GM10847 (cell line): ENCODE data around the gene PTGER2.

ENCODE experiments used
- POLR2A ChIP-seq: IDR thresholded peaks from 2 replicates; pipeline ENCODE4 v1.6.1; 2011; ENCODE audit not compliant: insufficient read length; ENCODE audit errors: extremely low read depth

Gene PTGER2

DNA sequence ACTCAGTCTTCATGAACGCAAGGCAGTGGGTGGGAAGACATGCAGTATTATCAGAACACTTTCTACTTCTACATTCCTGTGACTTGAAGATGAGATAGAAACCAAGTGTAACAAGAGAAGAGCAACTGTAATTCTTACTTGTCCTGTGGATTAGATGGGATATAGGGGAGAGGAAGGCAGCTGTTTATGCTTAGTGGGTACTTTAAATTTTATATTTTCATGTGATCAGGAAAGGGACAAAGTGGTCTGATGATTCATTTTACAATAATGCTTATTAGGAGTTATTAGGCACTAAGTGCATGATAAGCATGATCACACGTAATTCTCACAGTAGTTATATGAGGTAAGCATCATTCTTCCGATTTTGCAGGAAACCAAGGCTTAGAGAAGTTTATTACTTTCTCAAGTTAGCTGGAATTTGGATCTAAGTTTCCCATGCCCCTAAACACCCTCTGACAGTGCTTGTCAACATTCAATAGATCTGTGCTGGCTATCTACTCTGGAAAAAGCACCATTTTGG lies 52.7 kb downstream of the PTGER2 start:
- TF ChIP-seq POLR2A, result no peak

DNA sequence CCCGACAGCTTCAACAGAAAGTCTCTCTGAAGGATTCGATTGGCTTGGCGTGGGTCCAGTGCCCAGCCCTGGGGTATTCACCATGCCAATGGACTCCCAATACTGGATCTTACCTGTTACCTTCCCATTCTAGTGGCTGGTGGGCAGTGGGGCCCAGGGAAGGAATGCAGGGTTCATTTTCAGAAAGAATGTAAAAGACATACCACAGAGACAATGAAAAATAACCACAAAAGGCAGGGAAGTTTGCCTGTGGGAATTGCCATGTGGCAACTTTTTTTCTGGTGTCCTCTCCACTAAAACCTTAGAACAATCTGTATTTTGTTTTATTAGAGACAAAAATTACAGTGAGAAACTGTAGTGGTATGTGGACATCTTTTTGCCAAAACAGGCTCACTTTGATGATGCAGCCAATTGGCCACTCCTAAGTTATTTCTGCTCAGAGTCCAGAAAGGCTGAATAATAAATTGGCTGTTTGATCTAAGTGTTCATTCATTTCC lies 55.2 kb downstream of the PTGER2 start:
- TF ChIP-seq POLR2A, result no peak

DNA sequence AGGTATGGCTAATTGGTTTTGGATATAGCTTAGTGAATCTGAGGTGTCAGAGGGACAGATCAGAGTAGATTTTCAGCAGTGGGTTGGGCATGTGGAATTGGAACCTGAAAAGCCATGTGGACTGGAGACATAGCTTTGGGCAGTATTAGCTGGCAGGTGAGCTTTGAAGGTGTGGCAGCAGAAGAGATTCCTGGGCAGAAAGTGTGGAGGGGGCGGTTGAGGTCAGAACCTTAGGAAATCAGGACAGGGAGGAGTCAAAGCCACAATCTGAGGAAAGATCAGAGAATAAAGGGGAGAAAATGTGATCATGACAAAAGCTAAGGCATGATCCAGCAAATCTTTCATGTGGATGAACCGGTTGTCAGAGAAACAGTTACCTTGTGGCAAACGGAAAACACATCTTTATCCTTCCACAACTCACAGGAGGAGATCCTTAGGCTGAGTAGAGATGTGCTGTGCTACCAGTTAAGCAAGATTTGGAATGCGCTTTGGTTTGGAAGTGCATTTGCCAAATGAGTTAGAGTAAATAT lies 56.4 kb downstream of the PTGER2 start:
- no peak for TF ChIP-seq POLR2A

DNA sequence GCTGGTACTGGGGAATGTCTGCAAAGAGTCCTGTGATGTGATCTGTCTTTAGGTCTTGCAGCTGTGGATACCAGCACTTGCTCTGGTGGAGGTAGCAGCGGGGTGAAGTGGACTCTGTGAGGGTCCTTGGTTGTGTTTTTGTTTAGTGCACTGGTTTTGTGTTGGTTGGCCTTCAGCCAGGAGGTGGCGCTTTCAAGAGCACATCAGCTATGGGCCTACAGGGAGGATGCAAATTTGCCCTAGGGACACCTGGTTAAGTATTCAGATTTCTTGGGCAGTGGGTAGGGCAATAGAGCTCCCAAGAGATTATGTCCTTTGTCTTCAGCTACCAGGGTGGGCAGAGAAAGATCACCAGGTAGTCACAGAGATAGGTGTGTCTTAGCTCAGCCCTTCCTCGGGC lies 63.8 kb downstream of the PTGER2 start:
- no peak for TF ChIP-seq POLR2A
